Mammary epithelial cell (primary cell): ENCODE measurements around the gene ATP2B2.

Experiments used
- CTCF ChIP-seq, 2 donors: IDR thresholded peaks in 1 of 2; conservative IDR thresholded peaks in 1 of 2; 2 replicates each; pipeline ENCODE4 v1.5.1; 2011 to 2012; ENCODE audit warnings: inconsistent platforms in 2 of 2, low read length in 2 of 2, mild to moderate bottlenecking in 2 of 2, control low read depth in 1 of 2, low read depth in 1 of 2; ENCODE audit not compliant: insufficient read depth in 1 of 2; ENCODE audit errors: extremely low read depth in 1 of 2
- EZH2 ChIP-seq: IDR thresholded peaks from 2 replicates; pipeline ENCODE4 v1.6.1; 2012; ENCODE audit warnings: low read length, inconsistent platforms, borderline replicate concordance

GRCh38 chr3:10315101-10315500 is 190.3 kb downstream of the ATP2B2 start:
- TF ChIP-seq CTCF (conservative IDR thresholded peaks at IDR 0.05 in 1 of 2, IDR thresholded peaks at IDR 0.05 in 1 of 2; ENCODE audit: extremely low read depth in 1 of 2, insufficient read depth in 1 of 2, low read depth in 1 of 2, low read length in 2 of 2) (no peak), EZH2 (no peak)
